Measurements from ENCODE around the gene CRIP1. TPM values are rescaled to one million over a fixed set of nuclear protein-coding genes. Genes with fewer than 3 reads are reported as not detected.

The CRIP1 gene
- total and polyA plus RNA-seq, 7 donors: 4.9 to 403 (median 24.3) TPM

DNA sequence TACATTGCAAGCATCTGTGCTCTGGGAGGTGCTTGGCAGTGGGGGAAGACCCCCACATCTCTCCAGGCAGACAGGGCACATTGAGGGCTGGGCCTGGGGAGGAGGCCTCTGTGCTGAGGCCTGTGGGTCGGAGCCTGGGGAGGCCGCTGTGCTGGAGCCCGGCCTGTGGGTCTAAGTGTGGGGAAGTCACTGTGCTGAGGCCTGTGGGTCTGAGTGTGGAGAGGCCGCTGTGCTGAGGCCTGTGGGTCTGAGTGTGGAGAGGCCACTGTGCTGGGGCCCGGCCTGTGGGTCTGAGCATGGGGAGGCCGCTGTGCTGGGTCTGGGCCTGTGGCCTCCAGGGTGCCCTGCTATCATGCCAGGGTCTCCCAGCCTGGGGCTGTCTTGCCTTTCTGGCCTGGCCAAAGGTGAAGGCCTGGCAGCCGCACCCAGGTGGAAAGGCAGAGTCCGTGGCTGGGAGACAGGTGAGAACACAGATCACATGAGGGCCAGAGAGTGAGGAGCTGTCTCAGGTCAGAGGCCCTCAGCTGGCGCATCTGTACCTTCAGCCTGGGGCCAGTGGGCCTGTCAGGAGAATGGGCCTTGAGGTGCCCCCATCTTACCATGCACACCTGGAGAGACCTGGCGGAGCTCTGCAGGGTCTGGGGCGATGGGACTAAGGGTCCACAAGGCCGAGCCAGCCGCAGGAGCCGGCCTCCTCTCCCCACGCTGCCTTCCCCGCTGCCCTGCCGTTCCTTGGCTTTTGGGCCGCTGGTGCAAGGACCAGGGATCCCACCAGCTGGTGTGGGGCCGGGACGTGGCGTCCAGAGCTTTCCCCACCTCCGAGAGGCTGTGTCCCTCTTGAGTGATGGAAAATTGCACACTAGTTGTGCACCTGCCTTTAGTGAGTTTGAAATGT is 30.7 kb upstream of the CRIP1 start:
- no peaks in the 10 kb centered on the region for H3K27me3 ChIP-seq
- no peak overlapping the region for H3K27ac ChIP-seq
- 91 to 92% methylated on average over 22 of the region's 22 CpGs for WGBS, 2 donors
- DNase-seq: no peak
- H3K4me3 ChIP-seq: no peak overlapping the region
- TF ChIP-seq POLR2A (IDR thresholded peaks at IDR 0.05): no peak
- no peak for TF ChIP-seq POLR2AphosphoS5 (IDR thresholded peaks at IDR 0.05)
- TF ChIP-seq EP300 (IDR thresholded peaks at IDR 0.05): no peak
- intact Hi-C loops (cut with DNase I): no loop called here
- H3K9me3 ChIP-seq: no peaks in the 10 kb centered on the region
- peaks cover 24 to 75% (median 46%) of the 10 kb centered on the region in 4 donors for H3K36me3 ChIP-seq
- H3K4me1 ChIP-seq: no peaks in the 10 kb centered on the region

DNA sequence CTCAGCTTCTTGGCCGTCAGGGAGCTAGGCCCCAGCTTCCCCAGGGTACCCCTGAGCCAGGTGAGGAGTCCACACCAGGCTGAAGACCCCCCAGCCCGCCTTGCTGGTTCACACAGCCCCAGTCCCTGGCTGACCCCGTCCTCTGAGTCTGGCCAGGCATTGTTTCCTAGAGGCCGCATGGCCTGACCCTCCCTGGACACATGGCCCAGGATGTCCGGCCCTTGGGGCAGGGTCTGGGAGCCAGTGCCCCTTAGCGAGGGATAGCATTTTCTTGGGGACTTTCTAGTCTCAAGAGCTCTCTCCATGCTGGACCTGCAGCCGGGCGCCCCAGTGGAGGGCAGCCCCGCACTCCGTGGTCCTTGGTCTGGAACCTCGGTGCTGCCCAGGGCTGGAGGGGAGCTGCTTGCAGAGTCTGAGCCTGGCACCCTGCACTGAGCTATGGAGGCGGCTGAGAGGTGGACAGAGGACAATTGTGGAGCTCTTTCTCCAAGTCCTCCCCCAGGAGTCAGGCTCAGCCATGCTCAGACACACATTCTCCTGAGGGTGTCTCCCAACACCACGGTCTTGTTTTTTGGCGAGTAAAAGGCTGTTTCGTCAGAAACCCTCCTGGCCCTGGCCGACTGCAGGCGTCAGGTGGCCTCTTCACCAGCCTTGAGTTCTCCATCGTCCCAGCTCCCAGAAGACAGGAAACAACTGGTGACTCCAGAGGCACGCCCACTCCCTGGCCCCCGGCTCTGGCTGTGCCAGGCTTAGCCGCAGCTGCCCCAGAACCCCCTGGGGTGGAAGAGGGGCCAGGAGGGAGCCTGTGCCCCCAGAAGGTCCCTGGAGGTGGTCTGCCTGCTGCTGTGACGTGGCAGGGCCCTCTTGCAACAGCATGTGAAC is 29.7 kb upstream of the CRIP1 start:
- intact Hi-C loops (cut with DNase I): no loop called here
- H3K9me3 ChIP-seq: no peaks in the 10 kb centered on the region
- WGBS, 2 donors: 92 to 93% methylated on average over 22 of the region's 22 CpGs
- TF ChIP-seq POLR2AphosphoS5 (IDR thresholded peaks at IDR 0.05): no peak
- TF ChIP-seq, protein P1, sequence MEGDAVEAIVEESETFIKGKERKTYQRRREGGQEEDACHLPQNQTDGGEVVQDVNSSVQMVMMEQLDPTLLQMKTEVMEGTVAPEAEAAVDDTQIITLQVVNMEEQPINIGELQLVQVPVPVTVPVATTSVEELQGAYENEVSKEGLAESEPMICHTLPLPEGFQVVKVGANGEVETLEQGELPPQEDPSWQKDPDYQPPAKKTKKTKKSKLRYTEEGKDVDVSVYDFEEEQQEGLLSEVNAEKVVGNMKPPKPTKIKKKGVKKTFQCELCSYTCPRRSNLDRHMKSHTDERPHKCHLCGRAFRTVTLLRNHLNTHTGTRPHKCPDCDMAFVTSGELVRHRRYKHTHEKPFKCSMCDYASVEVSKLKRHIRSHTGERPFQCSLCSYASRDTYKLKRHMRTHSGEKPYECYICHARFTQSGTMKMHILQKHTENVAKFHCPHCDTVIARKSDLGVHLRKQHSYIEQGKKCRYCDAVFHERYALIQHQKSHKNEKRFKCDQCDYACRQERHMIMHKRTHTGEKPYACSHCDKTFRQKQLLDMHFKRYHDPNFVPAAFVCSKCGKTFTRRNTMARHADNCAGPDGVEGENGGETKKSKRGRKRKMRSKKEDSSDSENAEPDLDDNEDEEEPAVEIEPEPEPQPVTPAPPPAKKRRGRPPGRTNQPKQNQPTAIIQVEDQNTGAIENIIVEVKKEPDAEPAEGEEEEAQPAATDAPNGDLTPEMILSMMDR (IDR thresholded peaks at IDR 0.05): no peak
- TF ChIP-seq EP300 (IDR thresholded peaks at IDR 0.05): no peak
- no peak for TF ChIP-seq POLR2A (IDR thresholded peaks at IDR 0.05)
- no peaks in the 10 kb centered on the region for H3K27me3 ChIP-seq
- no peak overlapping the region for H3K27ac ChIP-seq
- H3K36me3 ChIP-seq: peaks cover 28 to 77% (median 50%) of the 10 kb centered on the region in 4 donors
- H3K4me1 ChIP-seq: no peaks in the 10 kb centered on the region
- DNase-seq: no peak
- no peak overlapping the region for H3K4me3 ChIP-seq

DNA sequence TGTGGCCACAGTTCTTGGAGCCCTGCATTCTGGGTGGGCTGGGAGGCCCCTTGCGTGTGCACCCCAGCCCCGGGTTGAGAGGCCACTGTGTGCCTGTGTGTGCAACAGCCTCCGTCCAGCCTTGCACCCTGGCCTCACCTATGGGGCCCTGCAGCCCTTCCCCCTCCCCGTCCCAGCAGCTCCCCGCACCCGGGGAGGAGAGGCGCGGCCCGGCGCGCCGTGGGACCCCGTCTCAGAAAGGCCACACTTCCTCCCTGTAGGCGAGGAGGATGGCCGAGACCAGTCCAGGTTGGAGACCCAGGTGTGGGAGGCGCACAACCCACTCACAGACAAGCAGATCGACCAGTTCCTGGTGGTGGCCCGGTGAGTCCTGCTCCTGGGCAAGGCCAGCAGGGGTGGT is 28.7 kb upstream of the CRIP1 start:
- H3K27me3 ChIP-seq: no peaks in the 10 kb centered on the region
- no peak for DNase-seq
- intact Hi-C loops (cut with DNase I): no loop called here

DNA sequence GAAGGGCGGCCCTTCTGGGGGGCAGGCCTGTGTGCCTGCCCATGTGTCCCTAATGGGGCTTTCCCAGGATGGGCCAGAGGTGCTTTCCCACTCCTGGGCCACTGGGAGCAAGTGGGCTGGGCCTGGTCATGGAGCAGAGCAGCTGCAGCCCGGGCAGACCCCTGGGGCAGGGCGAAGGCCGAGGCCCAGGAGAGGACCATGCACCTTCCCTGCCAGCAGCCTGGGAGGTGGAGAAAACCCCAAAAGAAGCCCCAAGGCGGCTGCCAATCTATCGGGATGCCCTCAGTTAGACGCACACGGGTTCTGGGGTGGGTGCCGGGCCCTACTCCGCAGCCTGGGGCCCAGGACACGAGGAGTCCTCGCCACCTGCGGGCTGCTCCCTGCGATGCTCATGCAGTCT is 28.1 kb upstream of the CRIP1 start:
- no peaks in the 10 kb centered on the region for H3K9me3 ChIP-seq
- no peak overlapping the region for H3K4me3 ChIP-seq
- TF ChIP-seq EP300 (IDR thresholded peaks at IDR 0.05): no peak
- TF ChIP-seq POLR2A (IDR thresholded peaks at IDR 0.05): no peak
- TF ChIP-seq POLR2AphosphoS5 (IDR thresholded peaks at IDR 0.05): no peak
- TF ChIP-seq, protein P1 (IDR thresholded peaks at IDR 0.05): no peak
- intact Hi-C loops (cut with DNase I): no loop called here
- H3K36me3 ChIP-seq: peaks cover 26 to 77% (median 55%) of the 10 kb centered on the region in 4 donors
- 89 to 90% methylated on average over 14 of the region's 14 CpGs for WGBS, 2 donors
- no peaks in the 10 kb centered on the region for H3K27me3 ChIP-seq
- DNase-seq: no peak
- no peaks in the 10 kb centered on the region for H3K4me1 ChIP-seq
- H3K27ac ChIP-seq: no peak overlapping the region

More for the DNA sequence above, 28.7 kb upstream of the CRIP1 start:
- no peak for TF ChIP-seq EP300 (IDR thresholded peaks at IDR 0.05)
- TF ChIP-seq, protein P1 (IDR thresholded peaks at IDR 0.05): no peak
- Histone ChIP-seq H3K4me3 (no peak overlapping the region), H3K27ac (no peak overlapping the region), H3K4me1 (no peaks in the 10 kb centered on the region), H3K9me3 (no peaks in the 10 kb centered on the region), H3K36me3 (peaks cover 24 to 77% (median 50%) of the 10 kb centered on the region in 4 donors)
- 90% methylated on average over 18 of the region's 18 CpGs for WGBS, 2 donors

DNA sequence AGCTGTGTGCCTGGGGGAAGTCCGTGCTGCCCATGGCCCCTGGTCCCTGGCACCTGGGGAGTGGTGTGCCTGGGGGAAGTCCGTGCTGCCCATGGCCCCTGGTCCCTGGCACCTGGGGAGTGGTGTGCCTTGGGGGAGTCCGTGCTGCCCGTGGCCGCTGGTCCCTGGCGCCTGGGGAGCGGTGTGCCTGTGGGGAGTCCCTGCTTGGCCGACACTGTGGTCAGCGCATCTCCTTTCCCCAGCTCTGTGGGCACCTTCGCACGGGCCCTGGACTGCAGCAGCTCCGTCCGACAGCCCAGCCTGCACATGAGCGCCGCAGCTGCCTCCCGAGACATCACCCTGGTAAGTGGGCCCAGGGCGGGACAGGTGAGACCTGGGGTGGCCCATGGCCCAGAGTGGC is 26.6 kb upstream of the CRIP1 start:
- intact Hi-C loops (cut with DNase I): no loop called here
- 95 to 96% methylated on average over 17 of the region's 17 CpGs for WGBS, 2 donors
- no peak overlapping the region for H3K4me3 ChIP-seq
- no peaks in the 10 kb centered on the region for H3K9me3 ChIP-seq
- H3K36me3 ChIP-seq: peaks cover 32 to 77% (median 61%) of the 10 kb centered on the region in 4 donors
- no peaks in the 10 kb centered on the region for H3K27me3 ChIP-seq
- H3K4me1 ChIP-seq: no peaks in the 10 kb centered on the region
- no peak for TF ChIP-seq POLR2AphosphoS5 (IDR thresholded peaks at IDR 0.05)
- TF ChIP-seq POLR2A (IDR thresholded peaks at IDR 0.05): no peak
- TF ChIP-seq, protein P1 (IDR thresholded peaks at IDR 0.05): no peak
- no peak for TF ChIP-seq EP300 (IDR thresholded peaks at IDR 0.05)
- no peak for DNase-seq
- H3K27ac ChIP-seq: no peak overlapping the region

Measured in sigmoid colon (tissue), 7 donors.